HepG2 (cell line): Measurements from ENCODE around the gene CD72.

Experiments used
- CAMTA2 ChIP-seq: sonication (generic); formaldehyde crosslinking; IDR thresholded peaks from 2 replicates; pipeline ENCODE4 v1.4.0; 2020; ENCODE audit warnings: mild to moderate bottlenecking, missing genetic modification reagents, borderline replicate concordance
- ELK4 ChIP-seq: sonication (generic); formaldehyde crosslinking; IDR thresholded peaks from 2 replicates; pipeline ENCODE4 v1.9.0; 2021; ENCODE audit warnings: missing genetic modification reagents, borderline replicate concordance
- FIP1L1 ChIP-seq: fragments of 200-400 bp; formaldehyde crosslinking; IDR thresholded peaks from 2 replicates; pipeline ENCODE4 v1.6.1; 2018; ENCODE audit warnings: low read depth, mild to moderate bottlenecking, low read length, moderate library complexity, borderline replicate concordance; ENCODE audit not compliant: insufficient read depth
- HNRNPUL1 ChIP-seq: fragments of 200-400 bp; formaldehyde crosslinking; IDR thresholded peaks from 2 replicates; pipeline ENCODE4 v1.6.1; 2017; ENCODE audit warnings: low read depth, mild to moderate bottlenecking, low read length, moderate library complexity
- PHF8 ChIP-seq: sonication (generic); formaldehyde crosslinking; IDR thresholded peaks from 2 replicates; pipeline ENCODE4 v1.5.0; 2020; ENCODE audit warnings: missing genetic modification reagents
- SALL2 ChIP-seq: sonication (generic); formaldehyde crosslinking; IDR thresholded peaks from 2 replicates; pipeline ENCODE4 v1.8.1; 2023; ENCODE audit warnings: mild to moderate bottlenecking, missing genetic modification reagents, inconsistent platforms
- SAP130 ChIP-seq: IDR thresholded peaks from 2 replicates; pipeline ENCODE4 v1.6.1; 2016; ENCODE audit warnings: low read depth
- SRY ChIP-seq: sonication (generic); formaldehyde crosslinking; IDR thresholded peaks from 2 replicates; pipeline ENCODE4 v1.8.0; 2022; ENCODE audit warnings: mild to moderate bottlenecking, missing genetic modification reagents
- ZNF230 ChIP-seq: sonication (generic); formaldehyde crosslinking; IDR thresholded peaks from 2 replicates; pipeline ENCODE4 v1.4.0; 2020; ENCODE audit warnings: mild to moderate bottlenecking, missing genetic modification reagents
- TF ChIP-seq, protein P1 (sequence below): IDR thresholded peaks from 2 replicates; pipeline ENCODE4 v1.6.1; 2016; ENCODE audit warnings: low read depth, missing genetic modification reagents, missing compliant biosample characterization

DNA sequence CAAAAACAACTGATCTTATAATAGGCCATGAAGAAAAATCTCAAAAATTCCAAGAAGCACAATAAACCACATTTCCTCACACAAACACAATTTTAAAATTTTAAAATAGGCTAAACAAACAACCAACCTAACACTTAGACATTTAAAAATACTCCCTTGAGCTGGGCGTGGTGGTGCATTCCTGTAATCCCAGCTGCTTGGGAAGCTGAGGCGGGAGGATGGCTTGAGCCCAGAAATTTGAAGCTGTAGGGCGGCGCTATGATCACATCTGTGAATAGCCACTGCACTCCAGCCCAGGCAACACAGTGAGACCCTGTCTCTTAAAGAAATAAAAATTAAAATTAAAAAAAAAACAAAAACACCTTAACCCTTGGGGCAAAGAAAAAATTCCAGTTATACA is 50.0 kb downstream of the CD72 start:
- TF ChIP-seq SRY (CRISPR knock-in tag) (no peak), PHF8 (CRISPR knock-in tag) (no peak), HNRNPUL1 (no peak), CAMTA2 (CRISPR knock-in tag) (no peak), SALL2 (CRISPR knock-in tag) (no peak), FIP1L1 (no peak), SAP130 (CRISPR knock-in tag) (no peak), ZNF230 (CRISPR knock-in tag) (no peak), ELK4 (CRISPR knock-in tag) (no peak)
- TF ChIP-seq, protein P1, sequence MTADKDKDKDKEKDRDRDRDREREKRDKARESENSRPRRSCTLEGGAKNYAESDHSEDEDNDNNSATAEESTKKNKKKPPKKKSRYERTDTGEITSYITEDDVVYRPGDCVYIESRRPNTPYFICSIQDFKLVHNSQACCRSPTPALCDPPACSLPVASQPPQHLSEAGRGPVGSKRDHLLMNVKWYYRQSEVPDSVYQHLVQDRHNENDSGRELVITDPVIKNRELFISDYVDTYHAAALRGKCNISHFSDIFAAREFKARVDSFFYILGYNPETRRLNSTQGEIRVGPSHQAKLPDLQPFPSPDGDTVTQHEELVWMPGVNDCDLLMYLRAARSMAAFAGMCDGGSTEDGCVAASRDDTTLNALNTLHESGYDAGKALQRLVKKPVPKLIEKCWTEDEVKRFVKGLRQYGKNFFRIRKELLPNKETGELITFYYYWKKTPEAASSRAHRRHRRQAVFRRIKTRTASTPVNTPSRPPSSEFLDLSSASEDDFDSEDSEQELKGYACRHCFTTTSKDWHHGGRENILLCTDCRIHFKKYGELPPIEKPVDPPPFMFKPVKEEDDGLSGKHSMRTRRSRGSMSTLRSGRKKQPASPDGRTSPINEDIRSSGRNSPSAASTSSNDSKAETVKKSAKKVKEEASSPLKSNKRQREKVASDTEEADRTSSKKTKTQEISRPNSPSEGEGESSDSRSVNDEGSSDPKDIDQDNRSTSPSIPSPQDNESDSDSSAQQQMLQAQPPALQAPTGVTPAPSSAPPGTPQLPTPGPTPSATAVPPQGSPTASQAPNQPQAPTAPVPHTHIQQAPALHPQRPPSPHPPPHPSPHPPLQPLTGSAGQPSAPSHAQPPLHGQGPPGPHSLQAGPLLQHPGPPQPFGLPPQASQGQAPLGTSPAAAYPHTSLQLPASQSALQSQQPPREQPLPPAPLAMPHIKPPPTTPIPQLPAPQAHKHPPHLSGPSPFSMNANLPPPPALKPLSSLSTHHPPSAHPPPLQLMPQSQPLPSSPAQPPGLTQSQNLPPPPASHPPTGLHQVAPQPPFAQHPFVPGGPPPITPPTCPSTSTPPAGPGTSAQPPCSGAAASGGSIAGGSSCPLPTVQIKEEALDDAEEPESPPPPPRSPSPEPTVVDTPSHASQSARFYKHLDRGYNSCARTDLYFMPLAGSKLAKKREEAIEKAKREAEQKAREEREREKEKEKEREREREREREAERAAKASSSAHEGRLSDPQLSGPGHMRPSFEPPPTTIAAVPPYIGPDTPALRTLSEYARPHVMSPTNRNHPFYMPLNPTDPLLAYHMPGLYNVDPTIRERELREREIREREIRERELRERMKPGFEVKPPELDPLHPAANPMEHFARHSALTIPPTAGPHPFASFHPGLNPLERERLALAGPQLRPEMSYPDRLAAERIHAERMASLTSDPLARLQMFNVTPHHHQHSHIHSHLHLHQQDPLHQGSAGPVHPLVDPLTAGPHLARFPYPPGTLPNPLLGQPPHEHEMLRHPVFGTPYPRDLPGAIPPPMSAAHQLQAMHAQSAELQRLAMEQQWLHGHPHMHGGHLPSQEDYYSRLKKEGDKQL (CRISPR knock-in tag): no peak
